ENCODE data around the gene PDHA1. TPM values are rescaled to one million over a fixed set of nuclear protein-coding genes. Genes with fewer than 3 reads are reported as not detected.

The PDHA1 gene
- polyA plus RNA-seq, 3 donors from 2014 or later, result 66.6 to 117 (median 102) TPM

DNA sequence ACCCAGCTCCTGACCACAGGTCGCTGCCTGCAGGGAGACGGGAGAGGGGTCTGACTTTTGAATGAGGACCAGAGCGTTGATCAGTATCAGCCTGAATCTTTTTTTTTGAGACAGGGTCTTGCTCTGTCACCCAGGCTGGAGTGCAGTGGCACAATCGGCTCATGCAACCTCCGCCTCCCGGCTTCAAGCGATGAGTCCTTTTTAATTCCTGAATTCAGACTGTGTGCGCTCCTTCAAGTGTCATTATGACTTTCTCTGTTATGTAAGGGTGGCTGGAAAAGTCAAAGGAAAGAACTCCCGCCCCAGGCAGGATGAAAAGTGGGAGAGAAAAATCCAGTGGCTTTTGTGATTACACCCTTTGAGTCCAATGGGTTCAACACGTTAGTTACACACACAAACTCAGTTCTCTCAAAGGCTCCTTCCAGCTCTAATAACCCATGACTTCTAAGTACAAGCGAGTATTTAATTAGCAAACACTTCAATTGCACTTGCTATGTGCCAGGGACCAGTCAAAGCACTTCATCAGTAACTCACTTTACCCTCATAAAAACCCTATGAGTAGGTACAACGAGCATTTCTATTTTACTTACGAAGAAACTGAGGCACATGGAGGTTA, 44.4 kb downstream of the PDHA1 start:
- H3K27ac Mint-ChIP-seq, result no peak overlapping the region
- no peak for DNase-seq
- no peaks in the 10 kb centered on the region for H3K4me1 Mint-ChIP-seq
- H3K4me3 Mint-ChIP-seq, result no peak overlapping the region
- H3K36me3 Mint-ChIP-seq, result no peaks in the 10 kb centered on the region
- H3K9me3 Mint-ChIP-seq, result no peaks in the 10 kb centered on the region
- peaks cover 0 to 6% (median 2%) of the 10 kb centered on the region in 3 donors for H3K27me3 Mint-ChIP-seq (ENCODE audit: low read depth in 3 of 3)

- DNase-seq, result no peak
- Mint-ChIP-seq H3K4me3 (no peak overlapping the region), H3K27me3 (ENCODE audit: low read depth in 3 of 3) (peaks cover 0 to 6% (median 0%) of the 10 kb centered on the region in 3 donors), H3K4me1 (no peaks in the 10 kb centered on the region), H3K36me3 (no peaks in the 10 kb centered on the region), H3K27ac (no peak overlapping the region), H3K9me3 (no peaks in the 10 kb centered on the region)
These were observed 45.0 kb downstream of the PDHA1 start for GRCh38 chrX:19388741-19389140.

DNA sequence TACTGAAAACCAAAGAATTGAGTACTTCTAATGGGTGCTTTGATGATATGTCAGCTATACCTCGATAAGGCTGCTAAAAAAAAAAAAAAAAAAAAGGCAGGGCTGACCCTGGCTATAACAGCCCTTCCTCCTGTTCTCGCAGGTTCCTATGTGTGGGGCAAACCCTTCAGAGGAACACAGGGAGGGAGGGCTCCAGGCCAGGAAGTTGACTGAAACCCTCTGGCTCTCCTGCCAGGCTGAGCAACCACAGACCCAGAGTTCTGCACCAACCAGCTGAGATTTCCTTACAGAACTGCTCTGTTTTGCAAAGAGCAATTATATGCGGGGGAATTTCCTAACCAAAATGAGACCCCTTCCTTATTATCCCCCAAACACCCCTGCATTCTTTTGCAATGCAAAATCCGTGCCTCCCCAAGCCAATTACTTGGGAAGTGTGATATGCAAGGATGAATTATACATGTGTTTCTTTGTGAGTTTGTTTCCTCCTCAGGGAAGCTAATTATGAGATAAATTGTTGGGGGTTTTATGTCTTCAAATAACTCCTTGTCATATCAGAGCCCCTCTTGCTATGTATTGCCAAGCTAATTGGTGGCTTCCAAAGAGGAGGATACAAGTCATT, 45.6 kb downstream of the PDHA1 start:
- Mint-ChIP-seq H3K27me3 (ENCODE audit: low read depth in 3 of 3) (peaks cover 0 to 6% (median 0%) of the 10 kb centered on the region in 3 donors), H3K4me3 (no peak overlapping the region), H3K4me1 (no peaks in the 10 kb centered on the region), H3K9me3 (no peaks in the 10 kb centered on the region), H3K27ac (no peak overlapping the region), H3K36me3 (no peaks in the 10 kb centered on the region)
- no peak for DNase-seq

DNA sequence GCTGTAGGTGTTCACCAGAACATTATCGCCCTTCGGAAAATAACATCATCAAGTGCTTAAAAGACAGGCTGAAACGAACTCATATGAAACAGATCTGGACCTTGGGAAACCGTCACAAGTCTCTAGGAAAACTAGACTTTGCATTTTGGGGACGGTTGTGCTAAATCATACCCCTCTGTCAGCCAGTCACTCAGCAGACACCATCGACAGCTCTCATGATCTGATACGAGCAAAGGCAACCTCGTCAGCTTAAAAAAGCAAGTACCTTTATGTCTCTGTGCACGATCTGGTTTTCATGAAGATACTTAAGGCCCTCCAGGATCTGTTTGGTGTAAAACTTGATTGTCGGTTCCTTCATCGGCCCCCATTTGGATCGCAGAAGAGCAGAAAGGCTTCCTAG, 48.4 kb downstream of the PDHA1 start:
- no peak overlapping the region for H3K27ac Mint-ChIP-seq
- H3K4me3 Mint-ChIP-seq, result no peak overlapping the region
- DNase-seq, result no peak
- no peaks in the 10 kb centered on the region for H3K9me3 Mint-ChIP-seq
- peaks cover 0 to 6% (median 3%) of the 10 kb centered on the region in 3 donors for H3K27me3 Mint-ChIP-seq (ENCODE audit: low read depth in 3 of 3)
- H3K36me3 Mint-ChIP-seq, result no peaks in the 10 kb centered on the region
- no peaks in the 10 kb centered on the region for H3K4me1 Mint-ChIP-seq

- no peaks in the 10 kb centered on the region for H3K36me3 Mint-ChIP-seq
- H3K27ac Mint-ChIP-seq, result no peak overlapping the region
- no peak overlapping the region for H3K4me3 Mint-ChIP-seq
- H3K27me3 Mint-ChIP-seq (ENCODE audit: low read depth in 3 of 3), result peaks cover 0 to 3% (median 2%) of the 10 kb centered on the region in 3 donors
- H3K4me1 Mint-ChIP-seq, result no peaks in the 10 kb centered on the region
- DNase-seq, result no peak
- H3K9me3 Mint-ChIP-seq, result no peaks in the 10 kb centered on the region
These were observed 49.0 kb downstream of the PDHA1 start for GRCh38 chrX:19392703-19393102.

DNA sequence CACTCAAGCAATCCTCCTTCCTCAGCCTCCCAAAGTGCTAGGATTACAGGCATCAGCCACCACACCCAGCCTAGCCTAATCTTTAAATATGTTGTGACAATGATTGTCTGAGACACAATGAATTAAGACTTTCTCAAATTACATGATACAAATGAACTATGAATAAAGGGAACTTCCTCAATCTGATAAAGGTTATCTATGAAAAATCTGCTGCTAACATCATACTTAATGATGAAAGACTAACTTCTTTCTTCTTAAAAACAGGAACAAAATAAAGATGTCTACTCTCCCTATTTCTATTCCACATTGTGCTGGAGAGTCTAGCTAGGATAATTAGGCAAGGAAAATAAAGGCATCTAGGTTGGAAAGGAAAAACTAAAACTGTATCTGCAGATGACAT, 60.0 kb downstream of the PDHA1 start:
- no peak for DNase-seq
- H3K4me1 Mint-ChIP-seq, result no peaks in the 10 kb centered on the region
- H3K4me3 Mint-ChIP-seq, result no peak overlapping the region
- H3K36me3 Mint-ChIP-seq, result no peaks in the 10 kb centered on the region
- peaks cover 0 to 12% (median 0%) of the 10 kb centered on the region in 3 donors for H3K27me3 Mint-ChIP-seq (ENCODE audit: low read depth in 3 of 3)
- no peaks in the 10 kb centered on the region for H3K9me3 Mint-ChIP-seq
- no peak overlapping the region for H3K27ac Mint-ChIP-seq

DNA sequence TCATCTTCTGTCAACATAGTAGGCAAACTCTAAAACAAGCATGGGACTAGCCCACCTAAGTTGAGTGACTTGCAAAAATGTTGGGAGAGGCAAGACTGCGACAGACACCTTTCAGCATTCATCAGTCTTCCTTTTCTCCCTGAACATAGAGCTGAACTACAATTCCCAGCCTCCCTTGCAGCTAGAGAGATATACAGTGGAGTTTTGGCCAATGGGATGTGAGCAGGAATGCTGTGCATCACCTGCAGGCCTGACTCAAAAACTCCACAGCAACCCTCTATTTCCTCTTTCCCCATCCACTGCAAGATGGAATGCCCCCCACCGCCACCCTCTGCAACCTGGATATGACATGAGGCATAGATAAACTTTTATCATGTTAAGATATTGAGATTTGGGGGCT, 66.5 kb downstream of the PDHA1 start:
- H3K27ac Mint-ChIP-seq, result no peak overlapping the region
- peaks cover 0 to 13% (median 2%) of the 10 kb centered on the region in 3 donors for H3K27me3 Mint-ChIP-seq (ENCODE audit: low read depth in 3 of 3)
- no peak overlapping the region for H3K4me3 Mint-ChIP-seq
- H3K4me1 Mint-ChIP-seq, result no peaks in the 10 kb centered on the region
- peaks cover 0 to 3% (median 0%) of the 10 kb centered on the region in 6 donors for H3K9me3 Mint-ChIP-seq
- no peaks in the 10 kb centered on the region for H3K36me3 Mint-ChIP-seq
- no peak for DNase-seq

Other genes starting within 250 kb of the PDHA1 start
- not detected for gene ADGRG2, start 221.5 kb upstream of the PDHA1 start, polyA plus RNA-seq
- gene MAP3K15, start 171.6 kb downstream of the PDHA1 start, polyA plus RNA-seq, result not detected